GM19467 (cell line): ENCODE measurements around the gene ADAMTS17.
A peak's percentile ranks its signal among the peaks of the same experiment; 100 is the strongest.

Source experiments
- ATAC-seq: cut with Tn5 transposase; IDR thresholded peaks from one replicate; pipeline ENCODE4 v1.9.1; 2021; ENCODE audit warnings: mild to moderate bottlenecking, moderate library complexity; ENCODE audit not compliant: unreplicated experiment

The ADAMTS17 gene, protein sequence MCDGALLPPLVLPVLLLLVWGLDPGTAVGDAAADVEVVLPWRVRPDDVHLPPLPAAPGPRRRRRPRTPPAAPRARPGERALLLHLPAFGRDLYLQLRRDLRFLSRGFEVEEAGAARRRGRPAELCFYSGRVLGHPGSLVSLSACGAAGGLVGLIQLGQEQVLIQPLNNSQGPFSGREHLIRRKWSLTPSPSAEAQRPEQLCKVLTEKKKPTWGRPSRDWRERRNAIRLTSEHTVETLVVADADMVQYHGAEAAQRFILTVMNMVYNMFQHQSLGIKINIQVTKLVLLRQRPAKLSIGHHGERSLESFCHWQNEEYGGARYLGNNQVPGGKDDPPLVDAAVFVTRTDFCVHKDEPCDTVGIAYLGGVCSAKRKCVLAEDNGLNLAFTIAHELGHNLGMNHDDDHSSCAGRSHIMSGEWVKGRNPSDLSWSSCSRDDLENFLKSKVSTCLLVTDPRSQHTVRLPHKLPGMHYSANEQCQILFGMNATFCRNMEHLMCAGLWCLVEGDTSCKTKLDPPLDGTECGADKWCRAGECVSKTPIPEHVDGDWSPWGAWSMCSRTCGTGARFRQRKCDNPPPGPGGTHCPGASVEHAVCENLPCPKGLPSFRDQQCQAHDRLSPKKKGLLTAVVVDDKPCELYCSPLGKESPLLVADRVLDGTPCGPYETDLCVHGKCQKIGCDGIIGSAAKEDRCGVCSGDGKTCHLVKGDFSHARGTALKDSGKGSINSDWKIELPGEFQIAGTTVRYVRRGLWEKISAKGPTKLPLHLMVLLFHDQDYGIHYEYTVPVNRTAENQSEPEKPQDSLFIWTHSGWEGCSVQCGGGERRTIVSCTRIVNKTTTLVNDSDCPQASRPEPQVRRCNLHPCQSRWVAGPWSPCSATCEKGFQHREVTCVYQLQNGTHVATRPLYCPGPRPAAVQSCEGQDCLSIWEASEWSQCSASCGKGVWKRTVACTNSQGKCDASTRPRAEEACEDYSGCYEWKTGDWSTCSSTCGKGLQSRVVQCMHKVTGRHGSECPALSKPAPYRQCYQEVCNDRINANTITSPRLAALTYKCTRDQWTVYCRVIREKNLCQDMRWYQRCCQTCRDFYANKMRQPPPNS

DNA sequence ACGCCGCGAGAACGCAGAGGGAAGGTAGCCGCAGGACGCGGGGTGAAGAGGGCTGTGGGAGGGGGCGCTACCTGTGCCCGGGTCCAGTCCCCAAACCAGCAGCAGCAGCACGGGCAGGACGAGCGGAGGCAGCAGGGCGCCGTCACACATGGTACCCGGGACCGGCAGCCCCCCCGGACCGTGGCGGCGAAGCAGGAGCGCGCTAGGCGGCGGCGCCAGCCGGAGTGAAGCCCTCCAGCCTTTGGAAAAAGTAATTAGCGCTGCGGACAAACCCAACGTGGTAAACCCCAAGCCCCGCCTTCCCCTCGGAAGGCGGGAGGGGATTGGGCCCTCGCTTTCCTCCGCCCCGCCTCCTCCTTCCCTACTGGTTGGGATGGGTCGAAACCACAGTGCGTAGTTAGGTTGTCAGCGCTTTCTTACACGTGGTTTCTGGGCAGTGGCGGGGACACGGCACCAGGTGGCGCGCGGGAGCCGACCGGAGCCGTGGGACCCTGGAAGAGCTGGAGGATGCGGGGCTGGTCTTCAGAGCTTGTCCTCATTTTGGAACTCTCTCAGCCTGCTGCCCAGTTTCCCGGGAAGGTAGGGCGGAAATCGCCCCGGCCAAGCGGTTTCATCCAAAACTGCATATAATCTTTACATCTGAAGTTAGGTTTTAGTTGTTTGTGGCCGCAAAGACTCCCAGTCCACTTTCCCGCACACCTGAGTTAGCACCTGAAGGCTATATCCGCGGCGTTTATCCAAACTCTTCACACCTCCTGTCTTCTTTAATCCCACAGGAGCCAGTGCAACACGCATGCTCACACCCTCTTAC is at the start of gene ADAMTS17:
ADAMTS17 (minus strand) TSS at position 226 of the 811 bp plus-strand sequence; CDS start at position 150, 76 bp downstream.
- ATAC-seq = peak; percentile 98

DNA sequence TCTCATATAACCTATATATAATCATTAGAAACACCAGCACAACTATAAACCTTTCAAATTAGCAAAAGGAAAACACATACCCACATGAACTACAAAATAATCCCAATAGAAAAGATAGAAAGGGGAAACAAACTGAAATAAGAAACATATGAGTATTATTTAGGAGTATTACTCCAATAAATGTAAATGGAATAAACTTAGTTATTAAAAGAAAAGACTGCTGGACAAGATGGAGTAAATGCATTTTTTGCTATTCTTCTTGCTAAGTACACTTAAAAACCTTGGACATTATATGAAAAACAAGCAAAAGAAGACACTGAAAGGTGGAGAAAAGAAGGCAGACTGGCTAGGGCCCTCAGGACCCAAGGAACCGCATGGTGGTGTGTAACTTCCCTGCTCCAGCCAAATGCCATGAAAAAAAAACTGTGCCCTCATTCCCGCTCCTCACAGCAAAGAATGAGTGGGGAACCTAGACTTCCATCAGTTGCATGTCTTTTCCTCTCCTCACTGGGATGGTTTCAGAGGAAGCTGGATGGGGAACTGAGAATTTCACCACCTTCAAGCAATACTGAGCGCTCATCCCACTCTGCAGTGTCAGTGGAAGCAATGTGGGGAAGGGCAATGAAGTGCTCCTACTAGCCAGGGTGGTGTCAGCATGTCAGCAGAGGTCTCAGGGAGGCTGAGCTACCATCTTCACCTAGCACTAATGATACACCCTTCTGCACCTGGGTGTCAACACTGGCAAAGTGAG is 43.7 kb upstream of the ADAMTS17 start:
- no peak for ATAC-seq

DNA sequence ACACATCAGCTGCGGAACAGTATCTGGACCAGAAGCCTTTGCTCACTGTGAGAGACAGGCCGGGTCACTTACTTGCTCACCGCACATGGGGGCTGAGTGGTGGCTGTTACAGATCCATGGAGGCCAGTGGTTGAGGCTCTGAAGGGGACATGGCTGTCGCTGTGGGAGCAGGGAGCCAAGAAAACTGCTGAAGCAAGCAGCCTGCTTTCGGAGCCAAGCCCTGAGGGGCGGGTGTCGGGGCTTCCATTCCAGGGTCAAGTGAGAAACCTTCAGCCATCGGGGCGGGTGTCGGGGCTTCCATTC is 42.3 kb upstream of the ADAMTS17 start:
- ATAC-seq = no peak

DNA sequence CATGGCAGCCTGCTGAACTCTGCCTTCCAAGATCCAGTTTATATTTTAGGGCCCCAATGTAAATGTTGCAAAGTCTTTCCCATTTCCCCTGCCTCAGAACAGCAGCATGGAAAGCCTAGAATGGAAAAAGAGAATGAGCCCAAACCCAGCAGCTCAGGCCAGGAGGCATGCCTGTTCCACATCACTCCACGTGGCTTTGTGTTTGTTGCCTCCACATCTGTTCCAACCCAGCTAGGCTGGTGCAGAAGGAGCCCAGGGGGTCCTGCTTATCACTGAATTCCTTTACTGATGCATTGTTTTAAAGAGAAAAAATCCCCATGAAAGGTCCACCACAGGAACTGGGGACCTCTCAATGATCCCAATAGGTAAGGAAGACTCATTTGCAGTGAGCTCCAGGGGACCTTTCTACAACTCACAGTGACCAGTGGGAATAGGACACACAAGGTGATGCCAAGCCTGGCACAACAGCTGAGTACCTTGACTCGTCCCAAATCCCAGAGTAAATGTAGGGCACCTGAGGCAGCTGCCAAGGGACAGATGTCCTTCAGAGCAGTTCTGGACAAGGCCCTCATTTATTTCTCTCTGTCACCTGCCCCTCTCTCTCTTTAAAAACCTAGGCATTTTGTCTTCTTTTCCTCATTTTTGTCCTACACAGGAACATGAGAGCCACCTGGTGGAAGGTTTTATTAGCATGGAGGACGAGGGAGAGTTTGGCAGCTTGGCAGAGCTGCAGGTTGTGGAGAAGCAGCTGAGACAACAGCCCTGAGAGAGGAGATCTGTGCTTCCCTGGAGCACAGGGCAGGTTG is 41.7 kb upstream of the ADAMTS17 start:
- ATAC-seq = no peak

DNA sequence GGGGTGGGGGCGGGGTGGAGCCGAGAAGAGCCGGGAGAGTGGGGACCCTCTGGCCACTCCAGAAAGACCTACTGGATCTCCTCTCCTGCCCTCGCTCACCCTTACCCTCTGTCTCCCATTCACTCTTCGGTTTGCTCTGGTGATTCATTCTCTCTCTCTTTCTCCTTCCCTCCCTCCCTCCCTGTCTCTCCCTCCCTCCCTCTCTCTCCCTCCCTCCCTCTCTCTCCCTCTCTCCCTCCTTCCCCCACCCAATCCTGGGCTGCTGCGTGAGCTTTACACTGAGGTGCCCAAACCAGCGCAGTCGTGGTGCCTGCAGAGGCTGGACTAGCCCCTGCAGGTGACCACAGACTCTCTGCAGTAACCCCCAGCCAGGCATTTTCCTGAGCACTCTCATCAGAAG is 32.2 kb upstream of the ADAMTS17 start:
- ATAC-seq = no peak

DNA sequence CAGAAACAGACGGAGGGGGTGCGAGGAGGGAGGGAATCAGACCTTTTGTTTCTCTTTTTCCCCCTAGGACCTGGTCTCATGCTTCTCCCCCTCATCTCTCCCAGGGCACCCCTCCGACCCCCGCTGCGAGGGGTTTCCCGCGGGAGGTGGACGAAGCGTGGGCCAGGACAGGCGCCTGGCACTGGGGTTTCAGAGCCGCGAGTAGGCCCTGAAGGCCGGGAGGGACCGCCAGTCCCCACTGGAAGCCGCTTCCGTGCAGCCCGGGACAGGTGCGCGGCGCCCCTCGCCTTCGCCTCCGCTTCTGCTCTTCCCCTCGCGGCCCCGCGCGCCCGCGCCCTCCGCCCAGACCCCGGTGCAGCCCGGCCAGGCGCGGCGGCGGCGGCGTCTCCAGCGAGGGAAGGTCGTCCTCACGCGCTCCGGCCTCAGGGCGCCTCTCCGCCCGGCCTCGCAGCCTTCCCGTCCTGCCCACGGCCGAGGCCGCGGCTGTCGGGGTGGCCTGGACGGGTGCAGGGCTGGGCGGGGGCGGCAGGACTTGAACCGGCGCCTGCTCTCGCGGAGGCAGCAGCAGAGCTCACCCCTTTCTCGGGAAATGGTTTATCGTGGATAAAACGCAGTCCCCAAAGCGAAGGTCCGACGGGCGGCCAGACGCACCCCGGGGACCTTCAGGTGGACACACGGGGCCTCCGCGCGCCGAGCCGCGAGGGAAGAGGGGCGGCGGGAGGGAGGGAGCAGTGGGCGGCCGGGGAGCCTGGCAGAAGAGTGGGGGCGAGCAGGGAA is 31.5 kb upstream of the ADAMTS17 start:
- no peak for ATAC-seq

DNA sequence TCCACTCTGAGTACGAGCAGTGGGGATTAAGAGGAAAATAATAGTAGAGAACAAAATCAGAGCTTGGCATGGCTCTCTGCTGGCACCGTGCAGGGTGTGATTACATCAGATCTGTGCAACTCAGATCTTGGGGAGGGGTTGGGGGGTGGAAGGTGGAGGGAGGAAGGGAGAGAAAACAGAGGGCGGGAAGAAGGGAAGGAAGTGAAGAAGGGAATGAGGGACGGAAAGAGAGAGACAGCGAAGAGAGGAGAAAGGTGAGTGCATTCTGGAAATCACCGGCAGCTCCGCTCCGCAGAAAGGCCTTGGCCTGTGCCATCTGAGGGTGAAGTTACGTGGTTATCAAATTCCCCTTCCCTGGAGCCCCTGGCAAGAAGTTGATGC is 31.0 kb upstream of the ADAMTS17 start:
- ATAC-seq = no peak

DNA sequence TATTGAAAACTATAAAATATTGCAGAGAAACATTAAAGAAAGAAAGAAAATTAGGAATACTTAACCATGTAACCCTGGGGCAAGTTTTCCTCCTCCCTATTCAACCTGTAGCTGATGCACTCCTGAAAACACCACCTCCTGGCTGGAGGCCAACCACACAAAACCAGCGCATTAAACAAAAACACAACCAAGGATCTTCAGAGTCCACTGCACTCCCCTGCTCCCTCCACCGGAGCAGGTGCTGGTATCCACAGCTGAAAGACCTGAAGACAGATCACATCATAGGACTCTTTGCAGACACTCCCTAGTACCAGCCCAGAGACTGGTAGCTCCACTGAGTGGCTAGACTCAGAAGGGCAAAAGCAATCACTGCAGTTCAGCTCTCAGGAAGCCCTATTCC is 13.6 kb upstream of the ADAMTS17 start:
- no peak for ATAC-seq

DNA sequence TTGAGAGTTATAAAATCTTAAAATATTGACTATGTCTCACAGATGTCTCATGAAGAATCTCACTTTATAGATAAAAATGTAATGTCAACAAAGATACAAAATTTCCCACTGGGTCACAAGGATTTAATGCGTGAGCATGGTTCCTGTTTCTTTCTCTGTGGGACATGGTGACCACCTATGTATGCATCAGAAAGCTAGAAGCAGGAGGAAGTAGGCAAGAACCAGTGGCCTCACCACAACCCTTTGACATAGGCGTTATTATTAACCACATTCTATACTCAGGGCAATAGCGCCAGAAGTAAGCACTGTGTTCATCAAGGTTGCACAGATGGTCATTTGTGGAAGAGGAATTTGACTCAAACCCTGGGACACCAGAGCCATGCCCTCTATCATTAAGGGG is 11.7 kb upstream of the ADAMTS17 start:
- no peak for ATAC-seq

DNA sequence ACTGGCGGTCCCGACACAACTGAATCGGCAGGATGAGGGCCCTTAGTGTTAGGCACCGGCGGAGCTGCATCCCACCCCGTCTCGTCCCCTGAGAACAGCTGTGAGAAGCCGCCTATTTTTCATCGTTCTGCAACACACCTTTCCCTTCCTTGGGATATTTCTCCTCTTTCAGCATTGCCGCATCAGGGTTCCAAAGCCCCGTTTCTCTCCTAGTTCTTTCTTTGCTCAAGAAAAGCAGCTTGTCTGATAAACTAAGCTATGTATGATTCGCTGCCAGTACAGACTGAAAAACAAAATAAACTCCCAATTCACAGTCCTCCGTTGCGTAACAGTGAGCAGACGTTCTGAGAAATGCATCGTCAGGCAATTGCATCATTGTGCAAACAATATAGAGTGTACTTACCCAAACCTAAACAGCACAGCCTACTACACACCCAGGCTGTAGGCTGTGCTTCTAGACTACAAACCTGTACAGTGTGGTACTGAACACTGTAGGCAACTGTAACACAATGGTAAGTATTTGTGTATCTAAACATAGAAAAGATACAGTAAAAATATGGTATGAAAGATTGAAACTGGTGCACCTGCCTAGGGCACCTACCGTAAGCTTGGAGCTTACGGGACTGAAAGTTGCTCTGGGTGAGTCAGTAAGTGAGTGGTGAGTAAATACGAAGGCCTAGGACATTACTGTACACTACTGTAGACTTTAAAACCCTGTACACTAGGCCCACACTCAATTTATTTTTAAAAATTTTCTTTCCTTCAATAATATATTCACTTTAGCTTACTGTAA is 8.9 kb upstream of the ADAMTS17 start:
- no peak for ATAC-seq

DNA sequence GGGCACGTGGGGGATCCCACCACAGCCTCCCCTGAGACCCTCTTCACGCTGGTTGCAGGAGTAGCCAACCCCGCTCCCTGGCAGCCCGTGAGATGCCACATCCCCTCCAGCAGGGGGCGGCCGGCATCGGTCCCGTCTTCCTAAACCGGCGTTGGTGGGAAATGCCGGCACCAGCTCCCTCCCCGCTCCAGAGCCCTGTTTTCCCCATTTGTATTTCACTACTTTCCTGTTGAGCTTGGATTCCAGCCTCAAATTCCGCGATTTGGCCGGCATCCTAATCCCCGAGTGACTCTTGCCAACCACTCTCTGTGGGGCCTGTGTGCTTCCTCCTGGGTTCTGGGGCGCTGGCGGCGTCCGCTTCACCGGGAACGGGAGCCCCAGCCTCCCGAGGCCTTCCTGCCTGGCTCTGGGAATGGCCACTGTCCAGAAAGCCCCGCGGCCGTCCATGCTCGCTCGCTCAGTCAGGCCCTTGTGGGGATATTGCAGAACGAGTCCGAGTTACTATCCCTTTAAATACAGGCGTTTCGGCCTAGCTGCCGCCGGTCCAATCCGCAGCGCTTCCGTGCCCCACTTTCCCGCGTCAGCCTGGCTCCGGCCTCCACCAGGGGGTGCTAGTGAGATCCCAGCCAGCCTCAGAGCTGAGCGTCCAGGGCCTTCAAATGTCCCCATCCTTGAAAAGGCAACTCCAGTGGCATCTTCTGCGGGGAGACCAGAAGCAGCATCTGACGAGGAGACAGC is 8.1 kb upstream of the ADAMTS17 start:
- ATAC-seq = peak; percentile 93

DNA sequence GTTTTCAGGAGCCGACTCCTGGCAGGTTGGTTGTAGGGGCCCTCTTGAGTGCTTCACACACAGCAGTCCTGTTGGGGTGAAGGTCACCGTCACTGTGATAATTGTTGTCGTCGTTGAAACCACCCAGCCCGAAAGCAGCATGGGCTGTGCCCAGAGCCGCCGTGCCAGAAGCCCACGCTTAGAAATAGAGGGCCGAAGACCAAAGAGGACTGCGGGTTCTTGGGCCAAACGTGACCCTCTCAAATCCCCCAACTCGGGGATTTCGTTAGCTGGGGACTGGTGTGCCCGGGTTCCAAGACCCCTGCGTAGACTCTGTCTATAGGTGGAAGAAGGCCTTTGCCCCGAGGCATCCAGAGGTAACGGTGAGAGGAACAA is 7.5 kb upstream of the ADAMTS17 start:
- ATAC-seq = no peak

DNA sequence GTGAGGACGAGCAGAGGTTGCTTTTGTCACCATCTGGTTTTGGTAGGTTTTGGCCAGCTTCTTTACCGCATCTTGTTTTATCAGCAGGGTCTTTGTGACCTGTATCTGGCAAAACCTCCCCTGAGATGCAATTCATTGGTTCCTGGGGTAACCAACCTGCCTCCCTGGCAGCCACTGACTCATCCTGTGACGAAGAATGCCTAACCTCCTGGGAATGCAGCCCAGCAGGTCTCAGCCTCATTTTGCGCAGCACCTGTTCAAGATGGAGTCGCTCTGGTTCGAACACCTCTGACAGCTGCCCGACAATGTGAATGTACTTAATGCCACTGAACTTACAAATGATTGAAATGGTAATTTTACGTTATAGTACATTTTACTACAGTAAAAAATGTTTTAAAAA is 6.8 kb upstream of the ADAMTS17 start:
- no peak for ATAC-seq

DNA sequence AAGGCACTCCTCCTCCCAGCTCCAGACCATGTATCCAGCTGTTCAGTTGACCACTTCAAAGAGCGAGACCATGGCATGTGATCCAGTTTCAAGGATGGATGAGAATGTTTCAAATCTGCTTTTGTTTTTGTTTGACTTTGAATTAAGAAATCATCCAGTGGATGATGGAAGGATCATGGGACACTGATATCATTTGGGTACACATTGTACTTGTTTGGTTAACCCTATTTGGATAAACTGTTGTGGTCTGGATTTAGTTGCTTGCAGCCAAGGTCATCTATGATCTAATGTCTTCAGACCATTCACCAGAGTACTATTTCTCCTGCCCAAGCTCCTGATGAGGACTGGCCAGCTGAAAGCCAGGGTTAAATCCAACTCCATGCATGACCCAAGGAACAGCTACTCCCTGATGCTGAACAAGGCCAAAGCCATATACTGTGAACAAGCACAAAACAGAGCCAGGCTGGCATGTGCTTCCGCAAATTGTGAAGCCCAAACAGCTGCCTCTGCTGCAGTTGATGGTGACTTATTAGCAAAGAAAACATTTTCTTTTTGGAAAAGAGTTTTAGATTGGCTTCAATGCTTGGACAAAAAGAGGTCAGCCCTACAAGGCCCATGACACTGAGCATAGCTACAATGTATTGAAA is 5.2 kb upstream of the ADAMTS17 start:
- ATAC-seq = no peak

DNA sequence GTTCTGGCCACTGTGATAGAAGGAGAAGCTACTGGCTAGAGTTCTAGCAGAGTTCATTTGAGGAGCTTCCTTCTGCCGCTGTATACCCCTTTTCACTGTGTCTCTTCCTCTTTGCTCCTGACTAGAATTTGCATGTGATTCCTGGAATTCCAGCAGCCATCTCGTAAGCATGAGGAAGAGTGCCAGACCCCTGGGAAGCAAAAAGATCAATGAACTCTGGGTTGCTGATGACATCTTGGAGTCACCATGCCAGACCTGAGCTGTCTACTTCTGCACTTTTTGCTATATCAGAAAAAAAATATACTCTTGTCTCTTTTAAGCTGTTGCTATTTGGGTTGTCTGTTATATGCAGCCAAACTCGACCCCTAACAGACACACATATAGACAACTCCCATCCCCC is 3.7 kb upstream of the ADAMTS17 start:
- ATAC-seq = no peak

DNA sequence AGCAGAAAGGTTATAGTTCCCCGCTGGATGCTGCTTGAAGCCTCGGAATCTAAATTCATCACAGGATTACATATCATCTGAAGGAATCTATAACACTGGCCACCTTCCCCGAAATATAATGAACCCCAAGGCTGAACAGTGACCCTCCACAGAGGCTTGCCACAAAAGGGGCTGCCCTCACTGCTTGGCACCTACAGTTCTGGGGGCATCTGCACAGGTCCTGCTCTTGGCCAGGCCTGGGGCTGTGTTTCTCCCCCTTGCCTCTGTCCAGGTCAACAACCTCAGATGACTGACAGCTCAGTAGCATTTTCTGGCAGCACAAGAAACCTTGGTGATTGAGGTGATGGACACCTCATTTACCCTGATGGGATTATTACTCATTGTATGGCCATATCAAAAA is 1.5 kb upstream of the ADAMTS17 start:
- ATAC-seq = no peak

DNA sequence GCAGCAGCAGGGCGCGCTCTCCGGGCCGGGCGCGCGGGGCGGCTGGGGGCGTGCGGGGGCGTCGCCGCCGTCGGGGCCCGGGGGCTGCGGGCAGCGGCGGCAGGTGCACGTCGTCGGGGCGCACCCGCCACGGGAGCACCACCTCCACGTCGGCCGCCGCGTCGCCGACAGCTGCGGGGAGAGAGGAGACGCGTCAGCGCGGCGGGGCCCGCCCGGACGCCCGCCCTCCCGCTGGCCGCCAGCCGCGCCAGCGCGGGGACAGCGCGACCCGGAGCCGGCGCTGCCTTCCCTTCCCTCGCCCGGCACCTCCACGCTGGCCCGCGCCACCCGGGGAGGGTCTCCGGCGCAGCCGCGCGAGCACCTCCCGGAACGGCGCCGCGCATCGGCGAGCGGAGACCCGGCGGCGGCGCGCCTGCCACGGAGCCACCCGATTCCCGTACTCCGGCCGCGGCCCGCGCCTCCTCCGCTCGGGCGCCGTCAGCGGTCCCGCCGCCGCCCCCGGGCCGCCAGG is 481 bp downstream of the ADAMTS17 start:
- ATAC-seq = peak; percentile 2
